Inferior parietal cortex (tissue), 1 donor: ENCODE results near the gene KCNH3.
"Not testable (repeated sequence)": the region's sequence is repeated elsewhere in the genome, so short reads cannot be mapped to it uniquely, and the experiment has no call there.

Source experiments
- DNase-seq: peaks from one replicate; pipeline ENCODE4 v3.0.0-alpha.2; 2016; ENCODE audit errors: extremely low spot score

Gene KCNH3

DNA sequence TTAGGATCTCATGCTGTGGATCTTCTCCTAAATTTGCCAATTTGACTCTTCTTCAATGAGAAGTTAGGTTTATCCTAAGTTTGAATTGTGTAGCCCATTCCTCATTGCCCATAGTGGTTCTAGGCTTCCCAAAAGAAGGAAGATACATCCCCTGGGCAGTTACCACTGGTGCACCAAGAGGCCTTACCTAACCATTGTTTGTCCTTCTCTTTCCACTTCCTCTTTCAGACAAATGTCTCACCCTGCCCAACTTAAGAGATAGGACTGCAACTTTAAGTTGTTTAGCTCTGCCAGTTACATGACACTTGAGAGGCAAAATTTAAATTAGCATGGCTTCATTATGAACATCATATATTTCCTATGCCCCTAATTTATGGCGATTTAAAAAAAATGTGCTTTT is 9.4 kb upstream of the KCNH3 start:
- no peak for DNase-seq

DNA sequence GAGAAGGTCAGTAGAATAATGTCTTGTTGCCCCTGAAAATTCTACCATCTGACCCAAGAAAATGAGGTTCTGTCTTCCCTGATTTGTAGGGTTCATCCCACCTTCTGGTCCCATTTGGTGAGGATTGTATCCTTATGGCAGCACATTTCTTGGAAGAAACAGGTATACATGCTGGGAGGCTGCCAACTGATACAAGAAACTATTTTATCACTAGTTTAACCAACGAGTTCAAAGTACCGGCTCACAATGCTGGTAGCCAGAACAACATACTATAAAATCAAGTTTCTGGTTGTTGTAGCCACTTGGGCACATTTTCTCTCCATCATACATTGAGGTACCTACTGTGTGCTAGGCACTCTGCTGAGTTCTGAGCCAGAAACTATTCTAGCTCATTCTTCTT is 7.1 kb upstream of the KCNH3 start:
- DNase-seq: no peak

DNA sequence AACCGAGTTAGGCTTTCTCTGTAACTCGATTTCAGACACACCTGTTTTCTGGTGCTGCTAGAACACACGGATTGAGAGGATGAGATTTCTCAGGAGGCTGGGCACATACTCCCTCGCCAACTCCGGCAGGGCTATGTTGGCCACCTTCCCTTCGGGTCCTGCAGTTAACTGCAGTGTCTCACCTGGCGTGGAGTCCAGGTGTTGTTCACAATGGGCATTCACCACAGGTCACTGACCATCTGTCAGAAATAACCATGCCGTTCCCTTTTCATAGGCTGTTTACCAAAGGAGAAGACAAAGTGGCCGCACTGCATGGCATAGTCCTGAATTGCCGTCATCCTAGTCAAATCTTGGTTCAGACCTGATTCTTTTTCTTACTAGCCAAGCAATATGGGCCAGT is 5.5 kb upstream of the KCNH3 start:
- DNase-seq: no peak

DNA sequence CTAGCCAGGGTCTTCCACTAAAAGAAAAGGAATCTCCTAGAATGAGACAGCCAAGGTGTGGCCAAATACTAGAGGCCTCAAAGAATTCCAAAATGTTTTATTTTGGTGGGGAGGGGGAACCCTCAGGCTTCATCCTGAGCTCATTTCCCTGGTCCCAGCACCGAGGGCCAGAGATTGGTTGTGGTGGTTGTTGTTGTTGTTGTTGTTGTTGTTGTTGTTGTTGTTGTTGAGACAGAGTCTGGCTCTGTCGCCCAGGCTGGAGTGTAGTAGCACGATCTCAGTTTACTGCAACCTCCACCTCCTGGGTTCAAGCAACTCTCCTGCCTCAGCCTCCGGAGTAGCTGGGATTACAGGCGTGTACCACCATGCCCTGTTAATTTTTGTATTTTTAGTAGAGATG is 4.7 kb upstream of the KCNH3 start:
- DNase-seq: not testable (repeated sequence)

DNA sequence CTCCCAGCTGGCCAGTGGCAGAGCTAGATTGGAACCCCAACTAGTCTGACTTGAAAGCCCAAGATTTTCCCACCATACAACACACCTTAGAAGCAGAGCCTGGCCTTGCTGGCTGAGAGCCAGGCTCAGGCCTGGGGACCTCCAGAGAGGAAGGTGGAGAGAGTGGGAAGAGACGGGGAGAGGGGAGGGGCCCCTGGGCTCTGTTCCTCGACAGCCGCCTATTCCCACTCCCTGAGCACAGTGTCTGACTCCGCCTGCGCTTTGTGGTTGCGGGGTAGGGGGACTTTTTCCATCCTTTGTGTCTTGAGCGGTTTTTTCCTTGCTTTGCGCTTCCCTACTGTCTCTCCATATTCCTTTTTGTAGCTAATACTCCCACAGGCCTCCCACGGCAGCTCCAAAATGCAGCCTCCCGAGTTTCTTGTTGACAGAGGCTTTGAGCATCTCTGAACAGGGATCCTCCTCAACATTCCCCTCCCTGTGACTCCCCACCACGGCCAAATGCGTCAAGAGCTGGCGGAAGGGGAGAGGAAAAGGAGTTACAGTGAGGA is 4.0 kb upstream of the KCNH3 start:
- DNase-seq: no peak

DNA sequence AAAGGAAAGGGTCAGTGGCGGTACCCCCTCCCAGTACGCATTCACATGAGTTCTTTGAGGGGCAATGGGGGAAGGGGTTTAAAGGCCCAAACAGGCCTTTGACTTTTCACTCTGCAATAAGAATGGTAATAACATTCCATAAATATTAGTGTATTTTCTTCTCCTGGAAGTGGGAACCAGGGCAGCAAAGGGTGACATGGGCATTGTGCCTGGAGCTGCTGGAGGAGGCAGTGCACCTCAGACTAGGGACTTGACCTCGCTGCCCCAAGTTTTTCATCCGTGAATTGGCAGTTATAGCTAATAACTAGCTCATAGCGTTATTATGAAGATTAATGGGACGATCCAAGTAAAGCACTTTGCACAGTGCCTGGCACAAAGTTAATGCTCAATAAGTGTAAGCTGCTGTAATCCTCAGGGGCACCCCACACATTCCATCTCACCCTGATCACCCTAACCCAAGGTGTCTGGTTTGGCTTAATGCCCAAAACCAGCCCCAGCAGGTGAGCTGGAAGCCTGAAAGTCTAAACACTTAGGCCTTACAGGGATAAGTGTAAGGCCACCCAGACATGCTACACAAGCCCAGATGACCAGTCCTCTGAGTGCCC is 2.8 kb upstream of the KCNH3 start:
- DNase-seq: no peak

DNA sequence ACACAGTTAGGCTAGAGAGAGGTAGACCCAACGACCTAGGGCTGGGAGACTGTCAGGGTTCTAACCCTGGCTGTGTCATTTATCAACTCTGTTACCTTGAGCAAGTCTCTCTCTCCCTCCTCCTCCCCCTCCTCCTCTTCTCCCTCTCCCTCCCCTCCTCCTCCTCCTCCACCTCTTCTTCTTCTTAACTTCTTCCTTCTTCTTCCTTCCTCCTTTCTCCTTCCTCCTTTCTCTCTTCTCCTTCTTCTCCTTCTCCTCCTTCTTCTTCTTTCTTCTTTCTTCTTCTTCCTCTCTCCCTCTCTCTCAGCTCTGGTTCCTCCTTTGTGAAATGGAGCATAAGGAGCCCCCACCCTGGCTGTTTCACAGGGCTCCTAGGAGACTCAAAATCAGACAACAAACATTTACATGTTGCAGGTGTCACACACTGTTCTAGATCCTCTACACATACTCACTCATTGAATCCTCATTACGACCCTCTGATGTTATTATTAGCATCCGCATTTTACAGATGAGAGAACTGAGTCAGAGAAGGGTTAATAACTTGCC is 2.2 kb upstream of the KCNH3 start:
- no peak for DNase-seq

DNA sequence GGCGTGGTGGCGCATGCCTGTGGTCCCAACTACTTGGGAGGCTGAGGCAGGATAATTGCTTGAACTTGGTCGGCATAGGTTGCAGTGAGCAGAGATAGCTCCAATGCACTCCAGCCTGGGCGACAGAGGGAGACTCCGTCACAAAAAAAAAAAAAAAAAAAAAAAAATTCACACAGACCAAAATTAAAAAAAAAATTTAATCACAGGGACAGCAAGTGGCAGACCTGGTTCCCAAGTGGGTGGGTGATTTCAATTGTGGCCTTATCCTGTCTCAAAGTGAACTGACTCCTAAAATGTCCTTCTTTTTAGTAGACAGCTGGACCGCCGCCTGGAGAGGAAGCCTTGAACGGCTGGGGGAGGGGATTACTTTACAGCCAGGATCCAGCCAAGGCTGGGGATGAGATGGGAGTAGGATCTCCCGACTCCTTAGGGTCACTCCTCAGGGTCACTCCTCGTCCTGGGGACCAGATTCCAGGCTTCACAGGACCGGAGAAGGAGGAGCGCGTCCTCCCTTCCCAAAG is 1.5 kb upstream of the KCNH3 start:
- DNase-seq: no peak

DNA sequence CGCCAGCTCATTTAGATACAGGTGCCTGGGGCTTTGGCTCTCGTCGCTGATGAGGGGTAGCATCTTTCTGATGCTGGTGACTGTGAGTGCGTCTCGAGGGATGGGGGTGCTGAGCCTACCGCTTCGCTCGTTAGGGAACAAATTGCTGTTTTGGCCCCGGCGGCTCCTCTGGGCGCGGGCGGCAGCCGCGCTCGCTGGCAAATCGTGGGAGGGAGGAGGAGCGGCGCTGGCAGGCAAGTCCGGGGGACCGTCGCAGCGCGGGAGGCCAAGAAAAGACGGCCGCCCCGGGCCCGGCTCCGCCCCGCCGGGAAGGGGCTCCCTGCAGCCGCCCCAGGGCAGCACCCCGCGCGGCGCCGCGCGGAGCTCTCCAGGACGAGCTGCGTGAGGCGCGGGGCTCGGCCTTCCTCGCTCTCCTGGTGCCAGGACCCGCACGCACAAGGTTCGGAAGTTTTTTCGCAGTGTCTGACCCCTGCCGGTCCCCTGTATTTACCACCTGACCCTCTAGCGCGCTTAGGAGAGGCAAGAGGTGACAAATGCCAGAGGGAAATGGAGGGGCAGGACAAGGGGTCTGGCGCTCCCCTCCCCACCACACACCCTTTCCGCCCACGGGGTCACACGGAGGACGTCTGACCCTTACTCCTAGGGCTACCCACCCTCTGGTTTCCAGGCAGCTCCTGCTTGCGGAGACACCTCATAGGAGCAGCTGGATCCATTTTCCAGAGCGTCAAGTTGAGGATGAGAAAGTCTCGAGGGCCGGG is 899 bp upstream of the KCNH3 start:
- no peak for DNase-seq

DNA sequence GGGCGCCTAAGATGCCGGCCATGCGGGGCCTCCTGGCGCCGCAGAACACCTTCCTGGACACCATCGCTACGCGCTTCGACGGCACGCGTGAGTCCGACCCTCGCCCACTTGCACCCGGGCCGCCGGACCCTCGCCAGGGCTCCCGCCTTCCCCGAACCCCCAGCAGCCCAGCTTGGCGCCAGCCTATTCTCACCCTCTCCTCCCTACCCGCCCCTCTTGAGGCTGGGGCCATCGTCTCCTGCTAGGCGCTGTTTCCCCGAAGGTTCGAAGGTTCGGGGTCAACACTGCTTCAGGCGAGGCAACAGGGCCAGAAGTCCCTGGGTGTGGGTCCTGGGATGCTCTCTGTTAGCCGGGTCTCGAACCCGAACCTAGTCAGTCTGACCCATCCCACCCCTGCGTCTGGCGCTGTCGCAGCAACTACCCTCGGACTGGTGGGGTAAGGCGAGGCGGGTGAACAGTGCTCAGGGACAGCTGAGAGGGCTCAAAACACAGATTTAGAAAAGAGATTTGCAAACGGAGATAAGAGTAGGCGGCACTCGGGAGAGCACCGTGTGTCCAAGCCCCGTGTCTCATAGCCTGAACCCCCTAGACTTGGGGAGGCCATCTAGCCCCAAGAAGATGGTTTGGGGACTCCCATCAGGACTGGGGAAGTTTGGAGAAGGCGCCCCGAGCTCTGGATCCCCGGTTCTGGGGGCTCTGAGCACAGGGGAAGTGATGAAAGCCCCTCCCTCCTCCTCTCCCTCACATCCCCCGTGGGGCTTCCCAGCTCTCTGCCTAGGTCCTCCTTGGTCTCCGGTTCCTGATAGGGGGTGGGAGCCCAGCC is 787 bp downstream of the KCNH3 start:
- no peak for DNase-seq

DNA sequence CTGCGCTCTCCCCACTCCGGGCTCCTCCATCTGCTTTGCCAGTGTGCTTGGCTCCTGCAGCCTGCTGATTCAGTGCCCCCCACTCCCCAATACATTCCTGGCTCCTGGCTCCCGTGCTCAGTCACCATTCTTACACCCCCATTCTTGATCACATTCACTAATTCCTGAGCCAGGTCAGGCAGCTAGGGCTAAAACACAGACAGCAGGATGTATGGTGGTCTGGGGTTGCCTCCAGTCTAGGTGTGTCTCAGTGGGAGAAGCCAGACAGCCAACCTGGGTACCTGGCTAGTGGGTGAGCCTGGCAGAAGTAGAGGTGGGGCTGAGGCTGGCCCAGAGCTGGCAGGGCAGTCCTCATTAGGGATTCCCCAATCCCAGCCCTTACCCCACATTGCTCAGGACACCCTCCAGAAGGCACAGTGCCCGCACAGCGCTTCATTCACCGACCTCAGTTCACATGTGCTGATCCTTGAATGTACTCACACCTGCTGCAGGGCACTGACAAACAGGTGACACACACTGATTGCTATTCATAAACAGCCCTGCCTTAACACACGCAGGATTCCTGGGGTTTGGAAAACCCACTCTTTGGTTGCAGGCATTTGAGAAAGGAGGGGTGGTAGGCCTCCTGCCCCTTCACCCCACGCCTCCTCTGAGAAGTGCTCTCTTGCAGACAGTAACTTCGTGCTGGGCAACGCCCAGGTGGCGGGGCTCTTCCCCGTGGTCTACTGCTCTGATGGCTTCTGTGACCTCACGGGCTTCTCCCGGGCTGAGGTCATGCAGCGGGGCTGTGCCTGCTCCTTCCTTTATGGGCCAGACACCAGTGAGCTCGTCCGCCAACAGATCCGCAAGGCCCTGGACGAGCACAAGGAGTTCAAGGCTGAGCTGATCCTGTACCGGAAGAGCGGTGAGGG is 1.7 kb downstream of the KCNH3 start:
- no peak for DNase-seq

DNA sequence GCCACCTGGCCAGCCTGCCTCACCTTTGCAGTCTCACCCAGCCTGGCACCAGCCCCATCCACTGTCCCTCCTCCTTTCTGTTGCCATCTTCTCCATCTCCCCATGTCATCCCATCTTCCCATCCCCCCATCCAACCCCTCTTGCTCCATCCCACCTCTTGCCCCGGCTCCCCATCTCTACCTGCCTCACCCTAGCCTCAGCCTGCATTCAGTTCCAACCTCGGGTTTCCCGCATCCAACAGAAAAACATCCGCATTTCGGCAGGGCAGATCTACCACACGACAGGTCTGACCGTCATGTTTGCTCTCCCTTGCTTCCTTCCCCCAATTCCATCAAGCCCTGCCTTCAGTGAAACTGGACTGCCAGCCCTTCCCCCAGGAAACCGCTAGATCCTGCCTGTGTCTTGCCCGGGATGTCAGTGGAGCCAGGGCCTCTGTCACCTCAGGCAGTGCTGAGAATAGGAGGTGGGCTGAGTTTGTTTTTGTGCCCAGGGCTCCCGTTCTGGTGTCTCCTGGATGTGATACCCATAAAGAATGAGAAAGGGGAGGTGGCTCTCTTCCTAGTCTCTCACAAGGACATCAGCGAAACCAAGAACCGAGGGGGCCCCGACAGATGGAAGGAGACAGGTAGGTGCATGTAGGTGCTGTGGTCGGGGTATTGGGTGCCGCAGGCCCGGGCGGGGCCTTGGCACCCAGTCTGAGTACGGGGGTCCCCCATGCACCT is 2.5 kb downstream of the KCNH3 start:
- DNase-seq: no peak

DNA sequence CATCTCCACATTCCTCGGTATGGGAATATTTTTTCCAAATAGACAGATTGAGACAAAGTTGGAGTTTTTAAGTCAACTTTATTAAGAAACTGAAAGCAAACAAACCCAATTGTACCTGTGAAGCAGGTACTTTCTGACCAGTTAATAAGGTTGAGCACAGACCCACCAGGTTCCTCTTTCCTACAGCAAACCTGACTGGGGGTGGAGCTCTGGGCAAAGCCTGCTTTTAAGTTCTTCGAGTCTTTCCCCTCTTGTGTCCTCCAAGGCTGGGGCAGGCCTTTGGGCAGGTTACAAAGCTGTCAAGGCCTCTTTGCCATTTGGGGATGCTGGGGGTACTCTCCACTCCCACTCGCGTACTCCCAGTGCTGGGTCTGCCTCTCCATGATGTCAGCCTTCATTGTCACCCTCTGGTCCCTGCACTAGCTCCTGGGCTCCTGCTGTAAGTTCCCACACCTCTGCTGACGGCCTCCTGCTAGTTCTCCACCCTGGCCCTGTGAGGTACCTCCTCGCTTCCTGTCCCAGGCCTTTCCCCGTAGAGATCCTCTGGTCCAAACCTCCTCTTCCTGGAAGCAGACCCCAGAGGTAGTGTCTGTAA is 3.2 kb downstream of the KCNH3 start:
- no peak for DNase-seq

DNA sequence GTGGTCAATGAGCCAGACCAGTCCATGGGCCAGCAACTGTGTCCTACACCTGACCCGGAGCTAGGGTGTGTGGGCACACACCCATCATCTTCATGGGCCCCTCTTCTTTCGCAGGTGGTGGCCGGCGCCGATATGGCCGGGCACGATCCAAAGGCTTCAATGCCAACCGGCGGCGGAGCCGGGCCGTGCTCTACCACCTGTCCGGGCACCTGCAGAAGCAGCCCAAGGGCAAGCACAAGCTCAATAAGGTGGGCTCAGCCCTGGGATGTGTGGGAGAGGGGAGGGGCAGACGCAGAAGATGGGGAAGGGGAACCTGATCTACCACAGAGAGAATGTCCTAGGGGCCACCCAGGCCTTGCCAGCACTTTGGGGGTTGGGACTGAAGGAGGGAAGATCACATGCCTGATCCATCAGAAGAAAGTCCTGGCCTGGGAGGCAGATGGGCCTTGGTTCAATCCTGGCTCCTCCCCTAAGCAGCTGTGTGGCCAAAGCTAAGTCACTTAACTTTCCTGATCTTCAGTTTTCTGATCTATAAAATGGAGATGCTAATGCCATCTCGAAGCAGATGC is 3.8 kb downstream of the KCNH3 start:
- no peak for DNase-seq

DNA sequence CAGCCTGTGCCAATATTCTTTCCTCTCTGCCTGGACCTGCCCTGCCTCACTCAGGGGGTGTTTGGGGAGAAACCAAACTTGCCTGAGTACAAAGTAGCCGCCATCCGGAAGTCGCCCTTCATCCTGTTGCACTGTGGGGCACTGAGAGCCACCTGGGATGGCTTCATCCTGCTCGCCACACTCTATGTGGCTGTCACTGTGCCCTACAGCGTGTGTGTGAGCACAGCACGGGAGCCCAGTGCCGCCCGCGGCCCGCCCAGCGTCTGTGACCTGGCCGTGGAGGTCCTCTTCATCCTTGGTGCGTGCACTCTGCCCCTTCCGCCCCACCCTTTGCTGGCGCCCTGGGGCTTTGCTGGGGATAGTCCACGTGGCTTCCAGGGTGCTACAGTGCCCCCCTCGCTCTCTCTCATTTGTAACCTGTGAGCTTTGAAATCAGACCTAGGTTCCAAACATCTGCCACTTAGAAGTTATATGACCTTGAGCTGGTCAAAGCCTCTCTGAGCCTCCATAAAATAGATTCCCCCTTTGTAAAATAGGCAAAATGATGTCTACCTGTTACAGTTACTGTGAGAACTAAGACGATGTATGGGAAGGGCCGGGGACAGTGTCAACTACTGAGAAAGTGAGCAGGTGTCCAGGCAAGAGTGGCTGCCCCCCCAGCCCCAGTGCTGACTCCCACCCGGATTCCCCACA is 4.5 kb downstream of the KCNH3 start:
- no peak for DNase-seq

DNA sequence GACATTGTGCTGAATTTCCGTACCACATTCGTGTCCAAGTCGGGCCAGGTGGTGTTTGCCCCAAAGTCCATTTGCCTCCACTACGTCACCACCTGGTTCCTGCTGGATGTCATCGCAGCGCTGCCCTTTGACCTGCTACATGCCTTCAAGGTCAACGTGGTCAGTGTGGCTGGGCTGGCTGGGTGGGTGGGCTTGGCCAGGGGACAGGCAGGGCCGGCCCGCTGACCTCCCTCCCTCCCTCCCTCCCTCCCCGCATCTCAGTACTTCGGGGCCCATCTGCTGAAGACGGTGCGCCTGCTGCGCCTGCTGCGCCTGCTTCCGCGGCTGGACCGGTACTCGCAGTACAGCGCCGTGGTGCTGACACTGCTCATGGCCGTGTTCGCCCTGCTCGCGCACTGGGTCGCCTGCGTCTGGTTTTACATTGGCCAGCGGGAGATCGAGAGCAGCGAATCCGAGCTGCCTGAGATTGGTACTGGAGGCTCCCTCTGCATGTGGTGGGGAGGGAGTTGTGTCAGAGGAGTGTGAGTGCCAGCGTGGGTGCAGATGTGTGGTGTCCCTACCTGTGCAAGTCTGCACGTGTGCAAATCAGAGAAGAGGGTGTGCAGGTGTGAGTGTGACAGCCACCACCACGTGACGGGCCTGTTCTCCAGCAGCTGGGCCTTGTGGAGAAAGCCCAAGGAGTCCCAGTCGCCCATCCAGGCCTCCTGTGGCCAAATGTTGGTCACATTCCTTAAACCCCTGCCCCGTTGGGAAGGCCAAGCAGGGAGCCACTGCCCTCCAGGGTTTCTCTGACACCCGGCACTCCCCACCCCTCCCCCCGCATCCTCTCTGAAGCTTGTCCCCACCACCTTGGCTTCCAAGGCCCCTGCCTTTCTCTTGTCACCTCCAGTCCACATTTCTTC is 5.3 kb downstream of the KCNH3 start:
- DNase-seq: no peak

DNA sequence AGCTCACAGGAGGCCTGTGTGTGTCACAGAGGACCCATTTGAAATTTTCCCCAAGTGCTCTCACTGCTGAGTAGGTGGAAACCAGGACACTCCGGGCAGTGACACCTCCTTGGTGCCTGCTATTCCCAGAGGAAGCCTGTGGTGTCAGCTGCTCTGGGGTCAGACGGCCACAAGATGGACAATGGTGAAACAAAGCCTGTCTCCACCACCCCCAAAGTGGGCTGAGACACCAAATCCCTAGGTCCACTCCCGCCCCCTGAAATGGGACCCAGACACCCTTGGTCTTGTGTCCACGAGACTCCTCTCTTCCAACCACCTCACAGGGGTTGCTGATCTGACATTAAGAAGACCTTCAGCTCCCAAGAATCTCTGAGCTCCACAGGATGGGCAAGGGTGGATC is 7.0 kb downstream of the KCNH3 start:
- no peak for DNase-seq

DNA sequence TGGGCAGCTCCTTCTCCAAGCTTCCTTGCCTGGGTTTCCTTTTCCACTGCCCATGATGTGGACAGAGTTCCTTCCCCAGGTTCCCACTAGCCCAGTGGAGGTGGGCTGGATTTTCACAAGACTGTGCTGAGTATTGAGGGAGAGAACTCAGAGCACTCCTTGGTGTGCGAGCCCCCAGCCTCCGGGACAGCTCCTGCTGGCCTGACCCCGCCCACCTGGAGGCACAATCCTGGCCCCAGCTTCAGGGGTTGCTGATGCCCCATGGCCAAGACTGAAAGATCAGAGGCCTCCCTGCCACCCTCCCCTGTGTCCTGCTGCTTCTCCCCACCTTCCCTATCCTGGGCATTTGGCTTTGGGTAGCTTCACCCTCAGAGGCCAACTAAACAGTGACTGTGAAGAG is 7.7 kb downstream of the KCNH3 start:
- no peak for DNase-seq
